ENCODE data around the gene MAP3K13. TPM values are rescaled to one million over a fixed set of nuclear protein-coding genes. Genes with fewer than 3 reads are reported as not detected.
"Not testable (repeated sequence)": the region's sequence is repeated elsewhere in the genome, so short reads cannot be mapped to it uniquely, and the experiment has no call there.

The MAP3K13 gene
- total and polyA plus RNA-seq, 7 donors = 21.7 to 64.7 (median 26.0) TPM

- no peaks in the 10 kb centered on the region for H3K9me3 ChIP-seq
- no peaks in the 10 kb centered on the region for H3K4me1 ChIP-seq
- no peak for TF ChIP-seq POLR2A (IDR thresholded peaks at IDR 0.05)
- no peak for TF ChIP-seq EP300 (IDR thresholded peaks at IDR 0.05)
- no peak for TF ChIP-seq POLR2AphosphoS5 (IDR thresholded peaks at IDR 0.05)
- TF ChIP-seq CTCF (IDR thresholded peaks at IDR 0.05) = no peak
- DNase-seq = no peak
- WGBS, 2 donors = 75 to 81% methylated on average over 2 of the region's 2 CpGs
- H3K27me3 ChIP-seq = no peaks in the 10 kb centered on the region
- no peak overlapping the region for H3K27ac ChIP-seq
- intact Hi-C loops (cut with DNase I) = no loop called here
- H3K36me3 ChIP-seq = peaks cover 0 to 21% (median 0%) of the 10 kb centered on the region in 4 donors
- H3K4me3 ChIP-seq = no peak overlapping the region
Observed at GRCh38 chr3:185457376-185457775, 94.4 kb downstream of the MAP3K13 start.

GRCh38 chr3:185460309-185460708 is 97.4 kb downstream of the MAP3K13 start:
- Histone ChIP-seq H3K36me3 (peaks cover 0 to 37% (median 6%) of the 10 kb centered on the region in 4 donors), H3K4me3 (no peak overlapping the region), H3K4me1 (no peaks in the 10 kb centered on the region), H3K9me3 (no peaks in the 10 kb centered on the region), H3K27me3 (no peaks in the 10 kb centered on the region), H3K27ac (no peak overlapping the region)
- TF ChIP-seq CTCF (IDR thresholded peaks at IDR 0.05) (no peak), EP300 (IDR thresholded peaks at IDR 0.05) (no peak), POLR2AphosphoS5 (IDR thresholded peaks at IDR 0.05) (no peak), POLR2A (IDR thresholded peaks at IDR 0.05) (no peak)
- no peak for DNase-seq
- WGBS, 2 donors = 78 to 86% methylated on average over 5 of the region's 5 CpGs
- intact Hi-C loops (cut with DNase I) = no loop called here

- intact Hi-C loops (cut with DNase I) = no loop called here
- H3K4me1 ChIP-seq = no peaks in the 10 kb centered on the region
- no peak overlapping the region for H3K4me3 ChIP-seq
- TF ChIP-seq POLR2A (IDR thresholded peaks at IDR 0.05) (no peak), EP300 (IDR thresholded peaks at IDR 0.05) (no peak), CTCF (IDR thresholded peaks at IDR 0.05) (no peak), POLR2AphosphoS5 (IDR thresholded peaks at IDR 0.05) (no peak)
- no peaks in the 10 kb centered on the region for H3K27me3 ChIP-seq
- 68 to 81% methylated on average over 6 of the region's 6 CpGs for WGBS, 2 donors
- H3K9me3 ChIP-seq = no peaks in the 10 kb centered on the region
- H3K36me3 ChIP-seq = peaks cover 0 to 41% (median 6%) of the 10 kb centered on the region in 4 donors
- no peak for DNase-seq
- no peak overlapping the region for H3K27ac ChIP-seq
Observed at GRCh38 chr3:185460719-185461350, 97.9 kb downstream of the MAP3K13 start.

GRCh38 chr3:185465471-185465870 is 102.5 kb downstream of the MAP3K13 start:
- intact Hi-C loops (cut with DNase I) = no loop called here
- peaks cover 0 to 72% (median 12%) of the 10 kb centered on the region in 4 donors for H3K36me3 ChIP-seq
- H3K4me1 ChIP-seq = no peaks in the 10 kb centered on the region
- DNase-seq = no peak
- TF ChIP-seq EP300 (IDR thresholded peaks at IDR 0.05) = no peak
- no peak for TF ChIP-seq POLR2A (IDR thresholded peaks at IDR 0.05)
- no peak for TF ChIP-seq CTCF (IDR thresholded peaks at IDR 0.05)
- TF ChIP-seq POLR2AphosphoS5 (IDR thresholded peaks at IDR 0.05) = no peak
- no peak overlapping the region for H3K4me3 ChIP-seq
- no peak overlapping the region for H3K27ac ChIP-seq
- H3K9me3 ChIP-seq = no peaks in the 10 kb centered on the region
- no peaks in the 10 kb centered on the region for H3K27me3 ChIP-seq
- 92 to 96% methylated on average over 9 of the region's 9 CpGs for WGBS, 2 donors

GRCh38 chr3:185466123-185466522 is 103.2 kb downstream of the MAP3K13 start:
- intact Hi-C loops (cut with DNase I) = not testable (repeated sequence)
- 93% methylated on average over 5 of the region's 5 CpGs for WGBS, 2 donors
- peaks cover 0 to 73% (median 12%) of the 10 kb centered on the region in 4 donors for H3K36me3 ChIP-seq

More at GRCh38 chr3:185466123-185466522, 103.2 kb downstream of the MAP3K13 start:
- not testable (repeated sequence) for H3K4me3 ChIP-seq, H3K27ac ChIP-seq, H3K9me3 ChIP-seq, H3K4me1 ChIP-seq, H3K27me3 ChIP-seq, DNase-seq

All from sigmoid colon (tissue), 7 donors.